Measurements from ENCODE around the gene RER1.

The RER1 gene

GRCh38 chr1:2415337-2415736, 23.7 kb downstream of the RER1 start:
- H3K9me3 Mint-ChIP-seq, result no peaks in the 10 kb centered on the region
- H3K27me3 Mint-ChIP-seq (ENCODE audit: low read depth, poor library complexity), result peaks cover 24% of the 10 kb centered on the region
- no peak for DNase-seq
- H3K27ac Mint-ChIP-seq, result no peak overlapping the region
- no peak for TF ChIP-seq CTCF (IDR thresholded peaks at IDR 0.05)
- H3K4me1 Mint-ChIP-seq, result peaks cover 31% of the 10 kb centered on the region
- H3K4me3 Mint-ChIP-seq, result no peak overlapping the region
- peaks cover 7% of the 10 kb centered on the region for H3K36me3 Mint-ChIP-seq (ENCODE audit: low read depth)

GRCh38 chr1:2415801-2416208, 24.2 kb downstream of the RER1 start:
- no peak overlapping the region for H3K4me3 Mint-ChIP-seq
- TF ChIP-seq CTCF (IDR thresholded peaks at IDR 0.05), result no peak
- no peak for DNase-seq
- no peak overlapping the region for H3K27ac Mint-ChIP-seq
- peaks cover 2% of the 10 kb centered on the region for H3K36me3 Mint-ChIP-seq (ENCODE audit: low read depth)
- H3K9me3 Mint-ChIP-seq, result no peaks in the 10 kb centered on the region
- peaks cover 29% of the 10 kb centered on the region for H3K27me3 Mint-ChIP-seq (ENCODE audit: low read depth, poor library complexity)
- H3K4me1 Mint-ChIP-seq, result peaks cover 29% of the 10 kb centered on the region

GRCh38 chr1:2416403-2416802, 24.8 kb downstream of the RER1 start:
- no peaks in the 10 kb centered on the region for H3K9me3 Mint-ChIP-seq
- H3K4me3 Mint-ChIP-seq, result no peak overlapping the region
- H3K4me1 Mint-ChIP-seq, result peaks cover 24% of the 10 kb centered on the region
- no peak for DNase-seq
- TF ChIP-seq CTCF (IDR thresholded peaks at IDR 0.05), result no peak
- peaks cover 32% of the 10 kb centered on the region for H3K27me3 Mint-ChIP-seq (ENCODE audit: low read depth, poor library complexity)
- no peaks in the 10 kb centered on the region for H3K36me3 Mint-ChIP-seq (ENCODE audit: low read depth)
- H3K27ac Mint-ChIP-seq, result no peak overlapping the region

- H3K27ac Mint-ChIP-seq, result no peak overlapping the region
- H3K9me3 Mint-ChIP-seq, result peaks cover 7% of the 10 kb centered on the region
- no peak for DNase-seq
- H3K4me3 Mint-ChIP-seq, result no peak overlapping the region
- H3K4me1 Mint-ChIP-seq, result peaks cover 24% of the 10 kb centered on the region
- TF ChIP-seq CTCF (IDR thresholded peaks at IDR 0.05), result no peak
- no peaks in the 10 kb centered on the region for H3K36me3 Mint-ChIP-seq (ENCODE audit: low read depth)
- peaks cover 40% of the 10 kb centered on the region for H3K27me3 Mint-ChIP-seq (ENCODE audit: low read depth, poor library complexity)
Observed at GRCh38 chr1:2417083-2417832, 25.6 kb downstream of the RER1 start.

- TF ChIP-seq CTCF (IDR thresholded peaks at IDR 0.05), result no peak
- H3K9me3 Mint-ChIP-seq, result peaks cover 13% of the 10 kb centered on the region
- no peak overlapping the region for H3K4me3 Mint-ChIP-seq
- no peaks in the 10 kb centered on the region for H3K36me3 Mint-ChIP-seq (ENCODE audit: low read depth)
- H3K4me1 Mint-ChIP-seq, result peaks cover 24% of the 10 kb centered on the region
- no peak overlapping the region for H3K27ac Mint-ChIP-seq
- peaks cover 46% of the 10 kb centered on the region for H3K27me3 Mint-ChIP-seq (ENCODE audit: low read depth, poor library complexity)
- no peak for DNase-seq
Observed at GRCh38 chr1:2417833-2418225, 26.2 kb downstream of the RER1 start.

- Mint-ChIP-seq H3K9me3 (peaks cover 23% of the 10 kb centered on the region), H3K36me3 (ENCODE audit: low read depth) (no peaks in the 10 kb centered on the region), H3K27me3 (ENCODE audit: low read depth, poor library complexity) (peaks cover 54% of the 10 kb centered on the region), H3K4me1 (peaks cover 23% of the 10 kb centered on the region), H3K4me3 (no peak overlapping the region), H3K27ac (no peak overlapping the region)
- DNase-seq, result no peak
- TF ChIP-seq CTCF (IDR thresholded peaks at IDR 0.05), result no peak
Observed at GRCh38 chr1:2418791-2419320, 27.2 kb downstream of the RER1 start.
